Astrocyte of the cerebellum (primary cell): Measurements from ENCODE around the gene BRD4.

ENCODE experiments used
- DNase-seq: peaks from one replicate; pipeline ENCODE4 v3.0.0-alpha.2; 2011; ENCODE audit warnings: low read depth
- H3K4me3 ChIP-seq: 2 replicates; pipeline ENCODE4 v1.5.1; 2011; ENCODE audit warnings: mild to moderate bottlenecking, low read depth, low read length, moderate library complexity
- in situ Hi-C: cut with HindIII; loops from 2 replicates; pipeline ENCODE4 v1.10.0; 2017; ENCODE audit warnings: low sequenced_read_pairs
- TF ChIP-seq, protein P1 (sequence below): IDR thresholded peaks from 2 replicates; pipeline ENCODE4 v1.5.1; 2012; ENCODE audit warnings: low read length, low read depth, moderate library complexity, mild to moderate bottlenecking; ENCODE audit errors: missing control alignments

BRD4 gene

DNA sequence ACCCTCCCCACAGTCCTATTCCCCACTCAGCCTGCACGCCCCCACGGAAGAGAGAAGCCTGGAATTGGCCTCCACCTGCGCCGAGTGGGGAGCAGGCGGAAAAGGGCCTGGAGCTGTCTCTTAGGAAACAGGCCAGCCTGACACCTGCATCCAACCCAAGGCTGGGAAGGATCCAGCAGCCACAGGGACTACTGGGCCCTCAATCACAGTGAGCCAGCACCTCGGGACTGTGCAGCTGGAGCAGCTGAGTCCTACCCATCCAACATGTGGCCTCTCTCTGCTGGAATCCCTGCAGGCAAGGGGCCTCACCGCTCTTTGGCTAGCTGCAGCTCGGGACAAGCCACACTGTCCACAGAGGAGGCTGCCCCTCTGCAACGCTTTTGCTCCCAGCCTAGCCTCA, 91.8 kb downstream of the BRD4 start:
- TF ChIP-seq, protein P1, sequence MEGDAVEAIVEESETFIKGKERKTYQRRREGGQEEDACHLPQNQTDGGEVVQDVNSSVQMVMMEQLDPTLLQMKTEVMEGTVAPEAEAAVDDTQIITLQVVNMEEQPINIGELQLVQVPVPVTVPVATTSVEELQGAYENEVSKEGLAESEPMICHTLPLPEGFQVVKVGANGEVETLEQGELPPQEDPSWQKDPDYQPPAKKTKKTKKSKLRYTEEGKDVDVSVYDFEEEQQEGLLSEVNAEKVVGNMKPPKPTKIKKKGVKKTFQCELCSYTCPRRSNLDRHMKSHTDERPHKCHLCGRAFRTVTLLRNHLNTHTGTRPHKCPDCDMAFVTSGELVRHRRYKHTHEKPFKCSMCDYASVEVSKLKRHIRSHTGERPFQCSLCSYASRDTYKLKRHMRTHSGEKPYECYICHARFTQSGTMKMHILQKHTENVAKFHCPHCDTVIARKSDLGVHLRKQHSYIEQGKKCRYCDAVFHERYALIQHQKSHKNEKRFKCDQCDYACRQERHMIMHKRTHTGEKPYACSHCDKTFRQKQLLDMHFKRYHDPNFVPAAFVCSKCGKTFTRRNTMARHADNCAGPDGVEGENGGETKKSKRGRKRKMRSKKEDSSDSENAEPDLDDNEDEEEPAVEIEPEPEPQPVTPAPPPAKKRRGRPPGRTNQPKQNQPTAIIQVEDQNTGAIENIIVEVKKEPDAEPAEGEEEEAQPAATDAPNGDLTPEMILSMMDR: no peak
- H3K4me3 ChIP-seq: no peak overlapping the region
- no peak for DNase-seq
- in situ Hi-C loops: loop anchor here (10.0 kb wide), 1 partner anchor 56 kb away; no protein-coding TSS in a partner anchor

DNA sequence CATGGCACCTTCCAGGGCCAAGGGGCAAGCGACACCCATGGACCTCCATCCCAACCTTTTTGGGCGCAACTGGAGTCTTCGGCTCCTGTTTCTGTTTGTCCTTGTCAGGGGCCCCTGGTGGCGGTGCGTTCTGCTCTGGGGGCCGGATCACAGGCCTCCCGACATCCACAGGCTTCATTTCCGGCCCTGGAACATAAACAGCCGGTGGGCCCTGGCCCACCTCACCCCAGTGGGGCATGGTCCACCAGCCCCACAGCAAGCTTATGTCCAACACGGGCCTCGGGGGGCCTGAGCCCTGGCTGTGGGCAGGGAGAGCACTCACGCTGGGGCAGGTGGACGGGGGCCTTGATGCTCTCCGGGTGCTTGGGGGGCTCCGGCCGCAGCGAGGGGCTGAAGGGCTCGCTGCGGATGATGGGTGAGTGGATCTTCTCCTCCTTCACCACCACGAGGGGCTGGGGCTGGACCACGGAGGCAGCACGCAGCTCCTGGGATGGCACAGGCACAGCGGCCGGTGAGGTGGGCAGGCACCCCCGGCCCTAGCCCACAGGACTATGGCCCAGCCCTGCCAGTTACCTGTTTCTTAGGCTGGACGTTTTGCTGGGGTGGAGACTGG, 92.9 kb downstream of the BRD4 start:
- DNase-seq: no peak
- TF ChIP-seq, protein P1: no peak
- in situ Hi-C loops: no loop called here
- H3K4me3 ChIP-seq: no peak overlapping the region

GRCh38 chr19:15238639-15239155, 93.6 kb downstream of the BRD4 start:
- no peak for DNase-seq
- TF ChIP-seq, protein P1: no peak
- no peak overlapping the region for H3K4me3 ChIP-seq
- in situ Hi-C loops: no loop called here

GRCh38 chr19:15237759-15238638, 94.3 kb downstream of the BRD4 start:
- no peak overlapping the region for H3K4me3 ChIP-seq
- in situ Hi-C loops: no loop called here
- TF ChIP-seq, protein P1: no peak
- DNase-seq: no peak

- in situ Hi-C loops: no loop called here
- TF ChIP-seq, protein P1: no peak
- no peak for DNase-seq
- H3K4me3 ChIP-seq: no peak overlapping the region
Observed at GRCh38 chr19:15236886-15237285, 95.5 kb downstream of the BRD4 start.

GRCh38 chr19:15235781-15236180, 96.6 kb downstream of the BRD4 start:
- DNase-seq: no peak
- TF ChIP-seq, protein P1: no peak
- H3K4me3 ChIP-seq: no peak overlapping the region
- in situ Hi-C loops: no loop called here
